GM18870 (cell line): ENCODE data around the gene RAPGEF5.
"Not testable (repeated sequence)": the region's sequence is repeated elsewhere in the genome, so short reads cannot be mapped to it uniquely, and the experiment has no call there.

Experiments used
- ATAC-seq: cut with Tn5 transposase; IDR thresholded peaks from one replicate; pipeline ENCODE4 v1.9.1; 2021; ENCODE audit warnings: moderate library complexity; ENCODE audit not compliant: unreplicated experiment

Gene RAPGEF5

GRCh38 chr7:22094413-22095342 is 262.3 kb downstream of the RAPGEF5 start:
- ATAC-seq, result no peak

DNA sequence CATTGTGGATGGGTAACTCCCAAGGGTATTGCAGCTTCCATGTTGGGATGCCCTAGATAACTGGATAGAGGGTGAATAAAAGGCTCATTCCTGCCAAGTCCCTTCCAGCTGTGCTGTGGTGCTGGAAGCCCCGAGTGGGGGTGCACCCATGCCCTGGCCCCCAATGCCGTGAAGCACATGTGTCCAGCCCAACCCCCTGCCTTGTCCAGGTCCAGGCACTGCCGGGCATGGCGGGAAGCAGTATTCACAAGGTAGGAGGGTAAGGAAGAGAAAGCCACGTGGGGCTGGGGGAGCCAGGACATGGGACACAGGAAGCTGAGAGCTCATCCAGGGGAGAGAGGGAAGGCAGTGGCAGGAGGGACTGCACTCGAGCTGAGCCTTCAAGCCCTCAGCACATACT is 263.0 kb downstream of the RAPGEF5 start:
- no peak for ATAC-seq

DNA sequence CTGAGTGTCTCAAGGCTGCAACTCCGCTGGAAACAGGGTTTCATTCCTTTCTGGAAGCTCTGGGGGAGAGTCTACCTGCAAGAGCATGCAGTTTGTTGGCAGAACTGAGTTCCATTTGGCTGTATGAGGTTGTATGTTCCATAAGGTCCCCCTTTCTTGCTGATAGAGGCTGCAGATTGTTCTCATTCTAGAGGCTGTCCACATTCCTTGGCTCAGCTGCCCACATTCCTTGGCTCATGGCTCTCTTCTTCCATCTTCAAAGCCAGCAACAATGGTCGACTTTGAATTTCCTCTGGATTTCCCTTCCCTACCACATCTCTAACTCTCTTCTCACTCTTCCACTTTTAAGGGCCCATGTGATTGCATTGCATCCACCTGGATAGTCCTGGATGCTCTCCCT is 264.0 kb downstream of the RAPGEF5 start:
- ATAC-seq, result no peak

DNA sequence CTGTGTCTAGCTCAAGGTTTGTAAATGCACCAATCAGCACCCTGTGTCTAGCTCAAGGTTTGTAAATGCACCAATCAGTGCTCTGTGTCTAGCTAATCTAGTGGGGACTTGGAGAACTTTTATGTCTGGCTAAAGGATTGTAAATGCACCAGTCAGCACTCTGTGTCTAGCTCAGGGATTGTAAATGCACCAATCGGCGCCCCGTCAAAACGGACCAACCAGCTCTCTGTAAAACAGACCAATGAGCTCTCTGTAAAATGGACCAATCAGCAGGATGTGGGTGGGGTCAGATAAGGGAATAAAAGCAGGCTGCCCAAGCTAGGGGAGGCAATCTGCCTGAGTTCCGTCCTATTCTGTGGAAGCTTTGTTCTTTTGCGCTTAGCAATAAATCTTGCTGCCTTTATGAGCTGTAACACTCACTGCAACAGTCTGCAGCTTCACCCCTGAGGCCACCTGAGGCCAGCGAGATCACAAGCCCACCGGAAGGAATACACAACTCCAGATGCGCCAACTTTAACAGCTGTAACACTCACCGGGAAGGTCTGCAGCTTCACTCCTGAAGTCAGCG is 265.9 kb downstream of the RAPGEF5 start:
- ATAC-seq, result not testable (repeated sequence)

DNA sequence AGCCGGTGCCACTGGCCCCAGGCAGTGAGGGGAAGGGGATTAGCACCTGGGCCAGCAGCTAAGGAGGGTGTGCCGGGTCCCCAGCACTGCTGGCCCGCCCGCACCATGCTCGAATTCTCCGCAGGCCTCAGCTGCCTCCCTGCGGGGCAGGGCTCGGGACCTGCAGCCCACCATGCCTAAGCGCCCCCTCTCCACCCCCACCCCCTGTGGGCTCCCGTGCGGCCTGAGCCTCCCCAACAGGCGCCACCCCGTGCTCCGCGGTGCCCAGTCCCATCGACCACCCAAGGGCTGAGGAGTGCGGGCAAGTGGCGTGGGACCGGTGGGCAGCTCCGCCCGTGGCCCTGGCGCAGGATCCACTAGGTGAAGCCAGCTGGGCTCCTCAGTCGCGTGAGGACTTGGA is 266.4 kb downstream of the RAPGEF5 start:
- ATAC-seq, result no peak

DNA sequence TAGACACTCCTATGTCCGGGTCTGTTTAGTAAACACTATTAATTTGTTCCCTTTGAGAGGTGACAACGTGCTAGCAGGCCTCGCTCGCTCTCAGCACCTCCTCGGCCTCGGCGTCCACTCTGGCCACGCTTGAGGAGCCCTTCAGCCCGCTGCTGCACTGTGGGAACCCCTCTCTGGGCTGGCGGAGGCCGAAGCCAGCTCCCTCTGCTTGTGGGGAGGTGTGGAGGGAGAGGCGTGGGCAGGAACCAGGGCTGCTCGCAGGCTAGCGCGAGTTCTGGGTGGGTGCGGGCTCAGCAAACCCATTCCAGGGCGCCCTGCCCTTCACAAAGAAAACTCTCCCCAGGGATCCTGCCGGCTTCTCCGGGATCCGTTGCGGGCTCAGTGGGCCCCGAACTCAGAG is 266.8 kb downstream of the RAPGEF5 start:
- ATAC-seq, result no peak

GRCh38 chr7:22088827-22089226 is 268.1 kb downstream of the RAPGEF5 start:
- ATAC-seq, result no peak

DNA sequence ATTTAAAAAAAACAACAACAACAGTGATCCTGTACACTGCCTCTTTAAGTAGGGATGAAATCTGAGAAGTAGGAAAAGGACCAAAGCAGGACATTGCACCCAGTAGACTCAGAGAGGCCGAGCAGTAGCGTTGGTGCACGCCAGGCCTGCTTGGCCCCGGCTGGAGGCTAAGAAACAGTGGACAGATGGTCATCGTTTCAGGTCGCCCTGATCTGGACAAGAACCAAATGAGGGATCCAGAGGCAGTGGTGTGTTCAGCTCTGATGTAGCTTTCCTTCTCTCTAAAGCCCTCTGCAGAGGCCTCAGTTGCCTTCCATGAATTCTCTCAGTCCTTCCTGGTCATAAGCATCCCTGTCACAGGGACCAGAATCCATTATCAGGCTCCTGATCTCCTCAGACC is 269.1 kb downstream of the RAPGEF5 start:
- ATAC-seq, result no peak

- ATAC-seq, result no peak
Observed at GRCh38 chr7:22083704-22084240, 273.2 kb downstream of the RAPGEF5 start.

DNA sequence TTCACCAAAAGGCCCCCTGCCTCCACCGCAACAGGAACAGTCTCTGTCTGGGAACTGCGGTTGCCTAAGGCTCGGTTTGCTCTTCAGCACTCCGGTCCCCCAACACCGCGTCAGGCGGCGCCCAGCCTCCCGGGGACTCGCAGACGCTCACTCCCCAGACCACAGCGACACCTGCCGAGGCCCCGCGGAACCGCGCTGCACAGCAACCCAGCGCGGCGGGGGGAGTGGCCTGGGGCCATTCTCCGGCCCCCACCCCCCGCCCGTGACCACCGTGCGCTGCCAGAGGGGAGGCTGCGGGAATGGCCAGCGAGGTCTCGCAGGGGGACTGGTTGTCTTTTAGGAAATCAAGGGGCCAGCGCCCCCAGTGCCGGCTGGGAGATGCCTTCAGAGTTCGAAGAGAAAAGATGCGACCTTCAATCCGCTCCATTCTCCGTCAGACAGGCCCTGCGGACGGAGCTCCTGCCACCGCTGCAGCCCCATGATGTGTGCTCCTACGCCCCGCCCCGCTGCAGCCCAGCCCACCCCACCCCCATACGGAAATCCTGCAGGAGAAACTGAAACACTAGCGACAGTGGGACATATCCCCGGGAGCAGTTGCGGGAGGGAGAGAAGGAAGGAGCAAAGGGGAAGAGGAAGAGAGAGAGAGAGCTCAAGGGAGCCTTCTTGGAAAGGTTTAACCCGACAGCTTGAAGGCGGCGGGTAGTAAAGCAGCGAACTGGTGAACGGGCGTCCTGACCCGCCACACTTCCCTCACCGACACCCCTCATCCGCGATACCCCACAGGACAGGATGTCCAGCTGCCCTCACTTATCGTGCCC is 273.9 kb downstream of the RAPGEF5 start:
- ATAC-seq, result peak; percentile 78

DNA sequence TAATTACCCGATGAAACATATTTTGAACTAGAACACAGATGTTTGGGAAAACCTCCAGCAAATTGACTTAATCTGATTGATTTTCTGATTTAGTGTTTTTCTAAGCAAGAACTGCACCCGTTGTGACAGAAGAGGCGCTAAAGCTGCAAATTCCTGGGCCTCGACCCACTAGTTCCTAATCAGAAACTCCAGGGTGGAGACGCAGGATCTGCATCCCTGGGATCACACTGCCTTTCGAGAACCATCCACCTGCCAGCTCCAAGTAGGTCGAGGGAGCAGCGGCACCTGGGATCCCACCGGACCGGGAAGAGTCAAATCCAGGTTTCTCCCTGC is 274.4 kb downstream of the RAPGEF5 start:
- ATAC-seq, result peak; percentile 8

- not testable (repeated sequence) for ATAC-seq
Observed at GRCh38 chr7:22080219-22080618, 276.7 kb downstream of the RAPGEF5 start.

DNA sequence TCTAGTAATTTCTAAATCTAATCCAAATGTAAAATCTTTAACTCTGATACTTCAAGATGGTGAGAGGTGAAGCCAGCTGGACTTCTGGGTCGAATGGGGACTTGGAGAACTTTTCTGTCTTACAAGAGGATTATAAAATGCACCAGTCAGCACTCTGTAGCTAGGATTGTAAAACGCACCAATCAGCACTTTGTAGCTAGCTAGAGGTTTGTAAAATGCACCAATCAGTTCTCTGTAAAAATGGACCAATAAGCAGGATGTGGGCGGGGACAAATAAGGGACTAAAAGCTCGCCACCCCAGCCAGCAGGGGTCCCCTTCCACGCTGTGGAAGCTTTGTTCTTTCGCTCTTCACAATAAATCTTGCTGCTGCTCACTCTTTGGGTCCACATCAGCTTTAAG is 278.1 kb downstream of the RAPGEF5 start:
- ATAC-seq, result not testable (repeated sequence)

DNA sequence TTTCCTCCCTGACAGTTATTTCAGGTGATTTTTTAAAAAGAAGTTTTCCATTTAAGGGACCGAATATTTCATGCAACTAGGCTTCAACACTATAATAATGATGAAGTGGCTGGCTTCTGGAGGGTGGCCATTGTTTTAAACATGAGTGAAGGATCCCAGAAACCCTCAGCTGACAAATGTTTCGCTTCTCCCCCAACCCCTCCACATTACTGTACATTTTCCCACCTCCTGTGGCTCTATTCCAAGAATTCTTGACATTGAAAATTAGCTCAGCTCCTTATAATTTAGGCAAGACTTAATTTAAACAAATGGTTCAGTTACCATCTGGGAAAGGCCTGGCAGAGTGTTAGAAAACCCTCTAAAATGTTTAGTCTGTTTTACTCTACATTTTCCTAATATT is 281.4 kb downstream of the RAPGEF5 start:
- ATAC-seq, result no peak

GRCh38 chr7:22074897-22075296 is 282.1 kb downstream of the RAPGEF5 start:
- no peak for ATAC-seq
